ENCODE results near the gene SNX5.
A peak's percentile ranks its signal among the peaks of the same experiment; 100 is the strongest.

The SNX5 gene

GRCh38 chr20:17912916-17913315, 55.7 kb downstream of the SNX5 start:
- DNase-seq: no peak

DNA sequence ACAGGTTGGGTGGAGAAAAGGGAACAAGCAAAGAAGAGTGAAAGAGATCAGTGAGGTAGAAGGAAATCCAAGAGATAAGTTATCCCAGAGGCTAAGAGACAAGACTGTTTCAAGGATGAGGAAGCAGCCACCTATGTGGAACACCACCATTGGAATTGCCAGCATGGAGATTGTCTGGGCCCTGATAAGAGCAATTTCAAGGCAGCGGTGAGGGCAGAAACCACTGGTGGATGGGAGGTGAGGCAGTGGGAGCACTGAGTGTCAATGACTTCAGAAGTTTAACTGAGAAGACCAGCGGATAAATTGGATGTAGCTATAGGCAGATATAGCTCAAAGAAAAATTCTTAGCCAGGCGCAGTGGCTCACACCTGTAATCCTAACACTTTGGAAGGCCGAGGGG, 56.7 kb downstream of the SNX5 start:
- DNase-seq: no peak

- peak; percentile 37 for DNase-seq
Observed at GRCh38 chr20:17910828-17911294, 57.7 kb downstream of the SNX5 start.

DNA sequence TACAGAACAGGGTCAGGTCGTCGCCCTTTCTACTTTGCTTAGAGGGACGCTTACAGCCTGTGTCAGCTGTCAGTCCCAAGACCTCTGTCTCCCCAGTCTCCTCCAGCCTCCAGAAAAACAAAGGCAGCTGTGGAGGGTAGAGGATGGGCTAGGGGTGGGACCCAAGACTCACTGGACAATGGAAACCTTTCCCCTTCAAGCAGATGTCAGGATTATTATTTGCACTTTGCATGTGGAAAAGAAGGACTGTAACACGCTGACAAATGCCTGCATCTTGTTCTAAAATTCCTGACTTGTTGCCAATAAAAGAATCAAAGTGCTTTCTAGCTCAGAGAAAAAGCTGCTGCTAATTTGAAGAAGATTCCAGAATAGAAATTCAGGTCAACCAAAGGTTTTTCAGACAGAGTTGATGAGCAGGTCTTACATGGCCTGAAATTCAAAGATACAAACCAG, 58.7 kb downstream of the SNX5 start:
- DNase-seq: no peak

DNA sequence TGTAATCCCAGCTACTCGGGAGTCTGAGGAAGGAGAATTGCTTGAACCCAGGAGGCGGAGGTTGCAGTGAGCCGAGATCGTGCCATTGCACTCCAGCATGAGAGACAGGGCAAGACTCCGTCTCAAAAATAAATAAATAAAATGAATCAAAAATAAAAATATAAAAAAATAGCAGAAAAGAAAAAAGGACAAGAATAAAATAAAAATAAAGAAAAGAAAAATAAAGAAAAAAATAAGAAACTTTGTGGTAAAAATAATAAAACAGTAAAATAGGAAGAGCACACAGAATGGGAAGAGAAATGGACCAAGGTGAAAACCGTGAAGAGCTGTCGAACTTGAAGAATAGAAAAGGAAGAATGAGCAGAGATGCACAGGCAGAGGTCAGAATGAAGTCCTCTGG, 63.0 kb downstream of the SNX5 start:
- DNase-seq: no peak

GRCh38 chr20:17904027-17904426, 64.6 kb downstream of the SNX5 start:
- no peak for DNase-seq

- peak; percentile 89 for DNase-seq
Observed at GRCh38 chr20:17902531-17903083, 66.0 kb downstream of the SNX5 start.

- DNase-seq: no peak
Observed at GRCh38 chr20:17901971-17902370, 66.6 kb downstream of the SNX5 start.

- DNase-seq: peak; percentile 79
Observed at GRCh38 chr20:17898548-17898994, 70.0 kb downstream of the SNX5 start.

- no peak for DNase-seq
Observed at GRCh38 chr20:17897566-17898307, 70.9 kb downstream of the SNX5 start.

- peak; percentile 28 for DNase-seq
Observed at GRCh38 chr20:17896771-17897369, 71.7 kb downstream of the SNX5 start.

GRCh38 chr20:17896193-17896723, 72.3 kb downstream of the SNX5 start:
- no peak for DNase-seq

GRCh38 chr20:17895641-17896171, 72.9 kb downstream of the SNX5 start:
- DNase-seq: no peak

DNA sequence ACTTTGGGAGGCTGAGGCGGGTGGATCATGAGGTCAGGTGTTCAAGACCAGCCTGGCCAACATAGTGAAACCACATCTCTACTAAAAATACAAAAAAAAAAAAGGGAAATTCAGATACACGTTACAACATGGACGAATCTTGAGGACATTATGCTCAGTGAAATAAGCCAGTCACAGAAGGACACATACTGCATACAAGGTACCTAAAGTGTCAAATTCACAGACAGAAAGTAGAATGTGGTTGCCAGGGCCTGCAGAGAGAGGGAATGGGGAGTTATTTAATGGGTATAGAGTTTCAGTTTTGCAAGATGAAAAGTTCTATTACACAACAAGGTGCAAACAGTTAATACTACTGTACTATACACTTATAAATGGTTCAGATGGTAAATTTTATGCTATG, 75.1 kb downstream of the SNX5 start:
- DNase-seq: no peak

- DNase-seq: no peak
Observed at GRCh38 chr20:17892189-17892938, 76.2 kb downstream of the SNX5 start.
